ENCODE results near the gene CHTF18.
"Not testable (repeated sequence)": the region's sequence is repeated elsewhere in the genome, so short reads cannot be mapped to it uniquely, and the experiment has no call there.

CHTF18 gene

GRCh38 chr16:788399-789126, at the start of gene CHTF18:
TSS of gene CHTF18 (plus strand) at chr16:788620. CDS start at chr16:788685, 65 bp downstream.
- DNase-seq = peak; percentile 74

GRCh38 chr16:739560-740458, 48.6 kb upstream of the CHTF18 start:
- DNase-seq = no peak

GRCh38 chr16:740459-740763, 48.0 kb upstream of the CHTF18 start:
- no peak for DNase-seq

GRCh38 chr16:740764-741505, 47.5 kb upstream of the CHTF18 start, which contains the start of gene CIAO3:
TSS of gene CIAO3 (minus strand) at chr16:740997. CDS start at chr16:740985, 12 bp downstream.
- DNase-seq = peak; percentile 62

- DNase-seq = no peak
These were observed 46.3 kb upstream of the CHTF18 start for GRCh38 chr16:741986-742629.

- DNase-seq = not testable (repeated sequence)
These were observed 45.5 kb upstream of the CHTF18 start for GRCh38 chr16:742894-743293.

- no peak for DNase-seq
These were observed 44.5 kb upstream of the CHTF18 start for GRCh38 chr16:743794-744500.

GRCh38 chr16:745739-746138, 42.7 kb upstream of the CHTF18 start:
- DNase-seq = no peak

- DNase-seq = no peak
These were observed 41.8 kb upstream of the CHTF18 start for GRCh38 chr16:746637-747036.

- DNase-seq = no peak
These were observed 40.3 kb upstream of the CHTF18 start for GRCh38 chr16:747978-748746.

- no peak for DNase-seq
These were observed 39.4 kb upstream of the CHTF18 start for GRCh38 chr16:749010-749409.

- DNase-seq = no peak
These were observed 37.9 kb upstream of the CHTF18 start for GRCh38 chr16:750485-750884.

GRCh38 chr16:751152-752006, 37.0 kb upstream of the CHTF18 start:
- no peak for DNase-seq

GRCh38 chr16:752007-752312, 36.5 kb upstream of the CHTF18 start:
- no peak for DNase-seq

GRCh38 chr16:754121-754607, 34.3 kb upstream of the CHTF18 start:
- not testable (repeated sequence) for DNase-seq

- no peak for DNase-seq
These were observed 33.8 kb upstream of the CHTF18 start for GRCh38 chr16:754656-755055.

GRCh38 chr16:756428-756827, 32.0 kb upstream of the CHTF18 start:
- no peak for DNase-seq

- no peak for DNase-seq
These were observed 29.1 kb upstream of the CHTF18 start for GRCh38 chr16:759110-759910.

GRCh38 chr16:760065-760464, 28.4 kb upstream of the CHTF18 start:
- DNase-seq = no peak
